H1 (cell line): ENCODE results near the gene CAMK2D. TPM values are rescaled to one million over a fixed set of nuclear protein-coding genes. Genes with fewer than 3 reads are reported as not detected.

Source experiments
- BACH1 ChIP-seq: IDR thresholded peaks from 2 replicates; pipeline ENCODE4 v1.6.1; 2012; ENCODE audit warnings: low read length, improper control_type of control experiment
- BCL11A ChIP-seq, 2 experiments: IDR thresholded peaks; one replicate each; pipeline ENCODE4 v1.6.1; 2011; ENCODE audit warnings: low read depth in 2 of 2, low read length in 2 of 2, mild to moderate bottlenecking in 2 of 2
- CEBPB ChIP-seq: IDR thresholded peaks from 2 replicates; pipeline ENCODE4 v1.6.1; 2012; ENCODE audit warnings: low read depth, low read length
- FOSL1 ChIP-seq: IDR thresholded peaks from 2 replicates; pipeline ENCODE4 v1.6.1; 2011; ENCODE audit warnings: mild to moderate bottlenecking, low read depth, low read length, moderate library complexity; ENCODE audit not compliant: insufficient read depth
- GABPA ChIP-seq: IDR thresholded peaks from 2 replicates; pipeline ENCODE4 v1.6.1; 2011; ENCODE audit warnings: mild to moderate bottlenecking, low read length, moderate library complexity, borderline replicate concordance; ENCODE audit not compliant: insufficient read depth
- POU5F1 ChIP-seq: IDR thresholded peaks from 2 replicates; pipeline ENCODE4 v1.6.1; 2011; ENCODE audit warnings: low read depth, mild to moderate bottlenecking, low read length, moderate library complexity
- RAD21 ChIP-seq, 2 experiments: IDR thresholded peaks in 1 of 2; conservative IDR thresholded peaks in 1 of 2; 2 replicates each; pipeline ENCODE4 v1.6.1; 2011; ENCODE audit warnings: low read depth in 2 of 2, low read length in 2 of 2, improper control_type of control experiment in 1 of 2, inconsistent platforms in 1 of 2, mild to moderate bottlenecking in 1 of 2, moderate library complexity in 1 of 2
- RBBP5 ChIP-seq: IDR thresholded peaks from 2 replicates; pipeline ENCODE4 v1.7.1; 2012; ENCODE audit warnings: low read depth, mild to moderate bottlenecking, inconsistent platforms, low read length, moderate library complexity, borderline replicate concordance
- ZNF274 ChIP-seq: IDR thresholded peaks from 2 replicates; pipeline ENCODE4 v1.7.0; 2012; ENCODE audit warnings: low read length, borderline replicate concordance; ENCODE audit errors: extremely low read depth
- polyA plus RNA-seq, 7 experiments: library from polyadenylated mRNA; depleted of rRNA in 3 of 7; stranded (reverse) in 5 of 7; unstranded in 2 of 7; fragments of >200 nt in 5 of 7; fragments of 200-250 nt in 2 of 7; gene quantifications; 1 replicate in 5 of 7; 2 replicates in 1 of 7; 4 replicates in 1 of 7; pipeline versions ENCODE4 v1.2.1 to v1.2.3, GENCODE V29; 2011 to 2013; ENCODE audit warnings: missing spikeins in 2 of 7, mixed read lengths in 2 of 7
- total RNA-seq: library from RNA; stranded (reverse); fragmentation: NEBNext Ultra II Directional; extraction: Animal tissue kit (Norgen Biotek cat#: 25700); gene quantifications from 2 replicates; pipeline ENCODE4 v1.2.1, GENCODE V29; 2021
- TF ChIP-seq, protein P1 (sequence below): fragments of 300-600 bp; sonication (generic); IDR thresholded peaks from 2 replicates; pipeline ENCODE4 v1.7.1; 2012; ENCODE audit warnings: low read length, moderate library complexity, mild to moderate bottlenecking, inconsistent platforms; ENCODE audit not compliant: insufficient replicate concordance
- TF ChIP-seq, protein P2 (sequence below): IDR thresholded peaks from 2 replicates; pipeline ENCODE4 v1.6.1; 2012; ENCODE audit warnings: inconsistent platforms

Gene CAMK2D
- total and polyA plus RNA-seq, 2 of the 8 experiments (the other 6 are each of a cell fraction or from before 2014, with no cell fraction given): 3.2 to 7.0 TPM

DNA sequence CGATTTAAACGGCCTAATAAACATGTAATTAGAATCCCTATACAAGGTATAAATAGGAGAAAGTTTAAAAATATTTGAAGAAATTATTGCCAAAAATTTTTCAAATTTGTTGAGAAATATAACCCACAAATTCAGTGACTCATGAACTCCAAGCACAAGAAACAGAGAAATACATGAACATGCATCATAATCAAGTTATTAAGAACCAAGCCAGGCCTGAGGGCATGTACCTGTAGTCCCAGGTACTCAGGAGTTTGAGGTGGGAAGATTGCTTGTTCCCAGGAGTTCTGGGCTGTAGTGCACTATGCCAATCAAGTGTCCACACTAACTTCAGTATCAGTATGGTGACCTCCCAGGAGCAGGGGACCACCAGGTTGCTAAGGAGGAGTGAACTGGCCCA is 341.9 kb downstream of the CAMK2D start (continued):
- TF ChIP-seq, protein P1, sequence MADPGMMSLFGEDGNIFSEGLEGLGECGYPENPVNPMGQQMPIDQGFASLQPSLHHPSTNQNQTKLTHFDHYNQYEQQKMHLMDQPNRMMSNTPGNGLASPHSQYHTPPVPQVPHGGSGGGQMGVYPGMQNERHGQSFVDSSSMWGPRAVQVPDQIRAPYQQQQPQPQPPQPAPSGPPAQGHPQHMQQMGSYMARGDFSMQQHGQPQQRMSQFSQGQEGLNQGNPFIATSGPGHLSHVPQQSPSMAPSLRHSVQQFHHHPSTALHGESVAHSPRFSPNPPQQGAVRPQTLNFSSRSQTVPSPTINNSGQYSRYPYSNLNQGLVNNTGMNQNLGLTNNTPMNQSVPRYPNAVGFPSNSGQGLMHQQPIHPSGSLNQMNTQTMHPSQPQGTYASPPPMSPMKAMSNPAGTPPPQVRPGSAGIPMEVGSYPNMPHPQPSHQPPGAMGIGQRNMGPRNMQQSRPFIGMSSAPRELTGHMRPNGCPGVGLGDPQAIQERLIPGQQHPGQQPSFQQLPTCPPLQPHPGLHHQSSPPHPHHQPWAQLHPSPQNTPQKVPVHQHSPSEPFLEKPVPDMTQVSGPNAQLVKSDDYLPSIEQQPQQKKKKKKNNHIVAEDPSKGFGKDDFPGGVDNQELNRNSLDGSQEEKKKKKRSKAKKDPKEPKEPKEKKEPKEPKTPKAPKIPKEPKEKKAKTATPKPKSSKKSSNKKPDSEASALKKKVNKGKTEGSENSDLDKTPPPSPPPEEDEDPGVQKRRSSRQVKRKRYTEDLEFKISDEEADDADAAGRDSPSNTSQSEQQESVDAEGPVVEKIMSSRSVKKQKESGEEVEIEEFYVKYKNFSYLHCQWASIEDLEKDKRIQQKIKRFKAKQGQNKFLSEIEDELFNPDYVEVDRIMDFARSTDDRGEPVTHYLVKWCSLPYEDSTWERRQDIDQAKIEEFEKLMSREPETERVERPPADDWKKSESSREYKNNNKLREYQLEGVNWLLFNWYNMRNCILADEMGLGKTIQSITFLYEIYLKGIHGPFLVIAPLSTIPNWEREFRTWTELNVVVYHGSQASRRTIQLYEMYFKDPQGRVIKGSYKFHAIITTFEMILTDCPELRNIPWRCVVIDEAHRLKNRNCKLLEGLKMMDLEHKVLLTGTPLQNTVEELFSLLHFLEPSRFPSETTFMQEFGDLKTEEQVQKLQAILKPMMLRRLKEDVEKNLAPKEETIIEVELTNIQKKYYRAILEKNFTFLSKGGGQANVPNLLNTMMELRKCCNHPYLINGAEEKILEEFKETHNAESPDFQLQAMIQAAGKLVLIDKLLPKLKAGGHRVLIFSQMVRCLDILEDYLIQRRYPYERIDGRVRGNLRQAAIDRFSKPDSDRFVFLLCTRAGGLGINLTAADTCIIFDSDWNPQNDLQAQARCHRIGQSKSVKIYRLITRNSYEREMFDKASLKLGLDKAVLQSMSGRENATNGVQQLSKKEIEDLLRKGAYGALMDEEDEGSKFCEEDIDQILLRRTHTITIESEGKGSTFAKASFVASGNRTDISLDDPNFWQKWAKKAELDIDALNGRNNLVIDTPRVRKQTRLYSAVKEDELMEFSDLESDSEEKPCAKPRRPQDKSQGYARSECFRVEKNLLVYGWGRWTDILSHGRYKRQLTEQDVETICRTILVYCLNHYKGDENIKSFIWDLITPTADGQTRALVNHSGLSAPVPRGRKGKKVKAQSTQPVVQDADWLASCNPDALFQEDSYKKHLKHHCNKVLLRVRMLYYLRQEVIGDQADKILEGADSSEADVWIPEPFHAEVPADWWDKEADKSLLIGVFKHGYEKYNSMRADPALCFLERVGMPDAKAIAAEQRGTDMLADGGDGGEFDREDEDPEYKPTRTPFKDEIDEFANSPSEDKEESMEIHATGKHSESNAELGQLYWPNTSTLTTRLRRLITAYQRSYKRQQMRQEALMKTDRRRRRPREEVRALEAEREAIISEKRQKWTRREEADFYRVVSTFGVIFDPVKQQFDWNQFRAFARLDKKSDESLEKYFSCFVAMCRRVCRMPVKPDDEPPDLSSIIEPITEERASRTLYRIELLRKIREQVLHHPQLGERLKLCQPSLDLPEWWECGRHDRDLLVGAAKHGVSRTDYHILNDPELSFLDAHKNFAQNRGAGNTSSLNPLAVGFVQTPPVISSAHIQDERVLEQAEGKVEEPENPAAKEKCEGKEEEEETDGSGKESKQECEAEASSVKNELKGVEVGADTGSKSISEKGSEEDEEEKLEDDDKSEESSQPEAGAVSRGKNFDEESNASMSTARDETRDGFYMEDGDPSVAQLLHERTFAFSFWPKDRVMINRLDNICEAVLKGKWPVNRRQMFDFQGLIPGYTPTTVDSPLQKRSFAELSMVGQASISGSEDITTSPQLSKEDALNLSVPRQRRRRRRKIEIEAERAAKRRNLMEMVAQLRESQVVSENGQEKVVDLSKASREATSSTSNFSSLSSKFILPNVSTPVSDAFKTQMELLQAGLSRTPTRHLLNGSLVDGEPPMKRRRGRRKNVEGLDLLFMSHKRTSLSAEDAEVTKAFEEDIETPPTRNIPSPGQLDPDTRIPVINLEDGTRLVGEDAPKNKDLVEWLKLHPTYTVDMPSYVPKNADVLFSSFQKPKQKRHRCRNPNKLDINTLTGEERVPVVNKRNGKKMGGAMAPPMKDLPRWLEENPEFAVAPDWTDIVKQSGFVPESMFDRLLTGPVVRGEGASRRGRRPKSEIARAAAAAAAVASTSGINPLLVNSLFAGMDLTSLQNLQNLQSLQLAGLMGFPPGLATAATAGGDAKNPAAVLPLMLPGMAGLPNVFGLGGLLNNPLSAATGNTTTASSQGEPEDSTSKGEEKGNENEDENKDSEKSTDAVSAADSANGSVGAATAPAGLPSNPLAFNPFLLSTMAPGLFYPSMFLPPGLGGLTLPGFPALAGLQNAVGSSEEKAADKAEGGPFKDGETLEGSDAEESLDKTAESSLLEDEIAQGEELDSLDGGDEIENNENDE: no peak
- TF ChIP-seq RAD21 (IDR thresholded peaks at IDR 0.05 in 1 of 2, conservative IDR thresholded peaks at IDR 0.05 in 1 of 2; ENCODE audit: low read depth in 2 of 2, low read length in 2 of 2): no peak
- no peak for TF ChIP-seq BCL11A (IDR thresholded peaks at IDR 0.05; ENCODE audit: low read depth in 2 of 2, low read length in 2 of 2)
- TF ChIP-seq POU5F1: no peak
- no peak for TF ChIP-seq FOSL1
- TF ChIP-seq GABPA: no peak
- TF ChIP-seq ZNF274: no peak
- TF ChIP-seq, protein P2, sequence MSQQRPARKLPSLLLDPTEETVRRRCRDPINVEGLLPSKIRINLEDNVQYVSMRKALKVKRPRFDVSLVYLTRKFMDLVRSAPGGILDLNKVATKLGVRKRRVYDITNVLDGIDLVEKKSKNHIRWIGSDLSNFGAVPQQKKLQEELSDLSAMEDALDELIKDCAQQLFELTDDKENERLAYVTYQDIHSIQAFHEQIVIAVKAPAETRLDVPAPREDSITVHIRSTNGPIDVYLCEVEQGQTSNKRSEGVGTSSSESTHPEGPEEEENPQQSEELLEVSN: no peak
- no peak for TF ChIP-seq CEBPB
- TF ChIP-seq RBBP5: no peak
- TF ChIP-seq BACH1: no peak
